ENCODE data around the gene DET1. TPM values are rescaled to one million over a fixed set of nuclear protein-coding genes. Genes with fewer than 3 reads are reported as not detected.

The DET1 gene
- total RNA-seq, 1 experiment from 2014 or later = 6.6 TPM

DNA sequence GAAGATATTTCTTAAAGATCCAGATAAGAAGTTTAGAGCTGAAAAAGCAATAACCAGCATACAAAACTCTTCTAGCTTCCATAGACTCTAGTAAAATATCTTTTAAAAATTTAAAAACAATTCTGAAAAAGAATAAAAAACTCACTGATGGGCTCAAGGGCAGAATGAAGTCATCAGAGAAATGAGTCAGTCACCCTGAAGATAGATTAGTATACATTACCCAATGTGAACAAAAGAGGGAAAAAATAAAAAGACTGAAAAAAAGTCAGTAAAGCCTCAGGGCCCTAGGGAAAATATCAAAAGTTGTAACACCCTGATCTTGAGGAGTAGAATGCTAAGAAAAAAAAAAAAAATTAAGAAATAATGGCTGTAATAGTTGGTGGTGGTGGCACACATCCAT lies 11.4 kb downstream of the DET1 start:
- Histone ChIP-seq H3K23me2 (ENCODE audit: insufficient read length, low read depth, low read length, poor library complexity, severe bottlenecking) (no peaks in the 10 kb centered on the region), H2BK120ac (ENCODE audit: low read depth, low read length, poor library complexity, severe bottlenecking) (no peak overlapping the region), H3T11ph (ENCODE audit: low read length) (no peak overlapping the region), H4K8ac (replicated peaks; ENCODE audit: insufficient read length, low read depth, low read length) (no peak overlapping the region), H3K27me3 (ENCODE audit: insufficient read depth, low read length) (no peaks in the 10 kb centered on the region), H3K4me2 (ENCODE audit: insufficient read depth, insufficient read length, low read length) (no peak overlapping the region), H2AK5ac (ENCODE audit: insufficient read length, low read length) (no peak overlapping the region), H2AFZ (ENCODE audit: low read length) (no peak overlapping the region), H3K9me3 (ENCODE audit: control insufficient read depth, low read depth, low read length) (no peaks in the 10 kb centered on the region), H4K91ac (ENCODE audit: insufficient read length, low read depth, low read length) (no peak overlapping the region), H3K4me1 (ENCODE audit: insufficient read depth, low read length) (no peaks in the 10 kb centered on the region; the same call in 1 of the 2 replicates), H2BK12ac (ENCODE audit: insufficient read length, low read depth, low read length) (no peak overlapping the region), H2BK5ac (ENCODE audit: insufficient read length, low read length) (no peak overlapping the region), H4K20me1 (ENCODE audit: control insufficient read depth, insufficient read depth, insufficient read length) (no peaks in the 10 kb centered on the region), H3K27ac (ENCODE audit: insufficient read length, low read depth, low read length) (no peak overlapping the region), H3K79me1 (ENCODE audit: insufficient read depth, low read depth, low read length, poor library complexity, severe bottlenecking) (no peaks in the 10 kb centered on the region), H3K4ac (ENCODE audit: low read depth, low read length) (no peak overlapping the region), H3K79me2 (ENCODE audit: insufficient read depth, low read length) (no peaks in the 10 kb centered on the region), H3K14ac (ENCODE audit: insufficient read depth, low read length) (no peak overlapping the region), H3K9ac (ENCODE audit: extremely low read depth, insufficient read length, low read length) (no peak overlapping the region), H2BK20ac (ENCODE audit: low read depth, low read length, poor library complexity, severe bottlenecking) (no peak overlapping the region), H3K23ac (ENCODE audit: insufficient read length, low read depth, low read length) (no peak overlapping the region), H2BK15ac (ENCODE audit: low read depth, low read length) (no peak overlapping the region), H3K56ac (ENCODE audit: insufficient read length, low read depth, low read length) (no peak overlapping the region), H4K5ac (ENCODE audit: insufficient read length, low read depth, low read length) (no peak overlapping the region), H3K18ac (ENCODE audit: insufficient read length, low read depth, low read length) (no peak overlapping the region)
- Mint-ChIP-seq H3K27ac (no peak overlapping the region), H3K4me1 (peaks cover 20 to 21% of the 10 kb centered on the region in 2 experiments), H3K9me3 (peaks cover 0 to 3% of the 10 kb centered on the region in 2 experiments; a peak in 2 of 5 replicates), H3K27me3 (ENCODE audit: low read depth) (no peaks in the 10 kb centered on the region), H3K4me3 (no peak overlapping the region), H3K36me3 (ENCODE audit: insufficient read depth in 1 of 3, low read depth in 3 of 3) (peaks cover 7 to 34% (median 17%) of the 10 kb centered on the region in 3 experiments; a peak in 6 of 7 replicates)
- TF ChIP-seq, protein P1, sequence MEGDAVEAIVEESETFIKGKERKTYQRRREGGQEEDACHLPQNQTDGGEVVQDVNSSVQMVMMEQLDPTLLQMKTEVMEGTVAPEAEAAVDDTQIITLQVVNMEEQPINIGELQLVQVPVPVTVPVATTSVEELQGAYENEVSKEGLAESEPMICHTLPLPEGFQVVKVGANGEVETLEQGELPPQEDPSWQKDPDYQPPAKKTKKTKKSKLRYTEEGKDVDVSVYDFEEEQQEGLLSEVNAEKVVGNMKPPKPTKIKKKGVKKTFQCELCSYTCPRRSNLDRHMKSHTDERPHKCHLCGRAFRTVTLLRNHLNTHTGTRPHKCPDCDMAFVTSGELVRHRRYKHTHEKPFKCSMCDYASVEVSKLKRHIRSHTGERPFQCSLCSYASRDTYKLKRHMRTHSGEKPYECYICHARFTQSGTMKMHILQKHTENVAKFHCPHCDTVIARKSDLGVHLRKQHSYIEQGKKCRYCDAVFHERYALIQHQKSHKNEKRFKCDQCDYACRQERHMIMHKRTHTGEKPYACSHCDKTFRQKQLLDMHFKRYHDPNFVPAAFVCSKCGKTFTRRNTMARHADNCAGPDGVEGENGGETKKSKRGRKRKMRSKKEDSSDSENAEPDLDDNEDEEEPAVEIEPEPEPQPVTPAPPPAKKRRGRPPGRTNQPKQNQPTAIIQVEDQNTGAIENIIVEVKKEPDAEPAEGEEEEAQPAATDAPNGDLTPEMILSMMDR (conservative IDR thresholded peaks at IDR 0.05) = no peak
- DNase-seq = no peak

Data from H9 (cell line).